SW480 (cell line): ENCODE results near the gene UBE2Z.
A peak's percentile ranks its signal among the peaks of the same experiment; 100 is the strongest.
"Not testable (repeated sequence)": the region's sequence is repeated elsewhere in the genome, so short reads cannot be mapped to it uniquely, and the experiment has no call there.

ENCODE experiments used
- DNase-seq: peaks from one replicate; pipeline ENCODE4 v3.0.0-alpha.2; 2016; ENCODE audit warnings: low spot score

Gene UBE2Z

GRCh38 chr17:48904428-48904827 is 3.8 kb upstream of the UBE2Z start:
- no peak for DNase-seq

GRCh38 chr17:48905987-48906515 is 2.2 kb upstream of the UBE2Z start:
- no peak for DNase-seq

GRCh38 chr17:48907713-48908046 is 527 bp upstream of the UBE2Z start:
- no peak for DNase-seq

- DNase-seq: peak; percentile 84
These were observed 717 bp downstream of the UBE2Z start for GRCh38 chr17:48908853-48909394.

- no peak for DNase-seq
These were observed 1.6 kb downstream of the UBE2Z start for GRCh38 chr17:48909783-48910182.

GRCh38 chr17:48910370-48910769 is 2.2 kb downstream of the UBE2Z start:
- no peak for DNase-seq

GRCh38 chr17:48912476-48912875 is 4.3 kb downstream of the UBE2Z start:
- no peak for DNase-seq

- DNase-seq: peak; percentile 26
These were observed 7.5 kb downstream of the UBE2Z start for GRCh38 chr17:48915459-48916282.

GRCh38 chr17:48925251-48925990 is 17.2 kb downstream of the UBE2Z start:
- DNase-seq: no peak

- DNase-seq: no peak
These were observed 17.8 kb downstream of the UBE2Z start for GRCh38 chr17:48925991-48926342.

GRCh38 chr17:48927978-48928745 is 20.0 kb downstream of the UBE2Z start:
- no peak for DNase-seq

- DNase-seq: no peak
These were observed 20.9 kb downstream of the UBE2Z start for GRCh38 chr17:48928876-48929811.

GRCh38 chr17:48929812-48930165 is 21.6 kb downstream of the UBE2Z start:
- DNase-seq: no peak

GRCh38 chr17:48930435-48930873 is 22.2 kb downstream of the UBE2Z start:
- no peak for DNase-seq

- DNase-seq: no peak
These were observed 24.8 kb downstream of the UBE2Z start for GRCh38 chr17:48933035-48933434.

GRCh38 chr17:48944515-48945260 is 36.5 kb downstream of the UBE2Z start, which contains the start of gene SNF8:
TSS of gene SNF8 (minus strand) at chr17:48944842. CDS start at chr17:48944734, 108 bp downstream.
- DNase-seq: peak; percentile 89

- DNase-seq: not testable (repeated sequence)
These were observed 37.0 kb downstream of the UBE2Z start for GRCh38 chr17:48945261-48945651.

GRCh38 chr17:48951572-48951971 is 43.4 kb downstream of the UBE2Z start:
- no peak for DNase-seq

GRCh38 chr17:48952904-48953303 is 44.7 kb downstream of the UBE2Z start:
- no peak for DNase-seq

GRCh38 chr17:48954300-48954755 is 46.1 kb downstream of the UBE2Z start:
- peak; percentile 75 for DNase-seq
